Memory B cell (primary cell): ENCODE data around the gene ZNF202.

ENCODE experiments used
- ATAC-seq: fragments of 150-1000 bp; cut with Tn5 transposase; 2 replicates; pipeline ENCODE4 v1.10.0; 2021; ENCODE audit warnings: low read depth, mild to moderate bottlenecking, moderate library complexity
- DNase-seq, 2 donors: peaks; one replicate each; pipeline ENCODE4 v3.0.0; 2022; ENCODE audit warnings: low spot score in 2 of 2
- H3K27ac Mint-ChIP-seq: one replicate; pipeline ENCODE4 v1.8.0; 2022; ENCODE audit warnings: mild to moderate bottlenecking, moderate library complexity, mixed read lengths
- H3K27me3 Mint-ChIP-seq: one replicate; pipeline ENCODE4 v1.8.0; 2022; ENCODE audit warnings: mixed read lengths
- H3K36me3 Mint-ChIP-seq: one replicate; pipeline ENCODE4 v1.8.0; 2022; ENCODE audit warnings: mild to moderate bottlenecking, mixed read lengths
- H3K4me1 Mint-ChIP-seq: one replicate; pipeline ENCODE4 v1.8.0; 2022; ENCODE audit warnings: mixed read lengths
- H3K4me3 Mint-ChIP-seq: one replicate; pipeline ENCODE4 v1.8.0; 2022; ENCODE audit warnings: mild to moderate bottlenecking, moderate library complexity, mixed read lengths
- H3K9me3 Mint-ChIP-seq: one replicate; pipeline ENCODE4 v1.8.0; 2022; ENCODE audit warnings: mixed read lengths

ZNF202 gene

GRCh38 chr11:123684601-123685000 lies 56.9 kb downstream of the ZNF202 start:
- ATAC-seq (no peak), DNase-seq (no peak)
- H3K4me1 Mint-ChIP-seq: no peaks in the 10 kb centered on the region
- no peaks in the 10 kb centered on the region for H3K36me3 Mint-ChIP-seq
- H3K4me3 Mint-ChIP-seq: no peak overlapping the region
- no peak overlapping the region for H3K27ac Mint-ChIP-seq
- H3K27me3 Mint-ChIP-seq: peaks cover 13% of the 10 kb centered on the region
- no peaks in the 10 kb centered on the region for H3K9me3 Mint-ChIP-seq

GRCh38 chr11:123683428-123684170 lies 57.9 kb downstream of the ZNF202 start:
- H3K4me1 Mint-ChIP-seq: no peaks in the 10 kb centered on the region
- peaks cover 13% of the 10 kb centered on the region for H3K27me3 Mint-ChIP-seq
- H3K4me3 Mint-ChIP-seq: no peak overlapping the region
- no peaks in the 10 kb centered on the region for H3K9me3 Mint-ChIP-seq
- H3K27ac Mint-ChIP-seq: no peak overlapping the region
- no peaks in the 10 kb centered on the region for H3K36me3 Mint-ChIP-seq
- no peak for ATAC-seq
- no peak for DNase-seq

DNA sequence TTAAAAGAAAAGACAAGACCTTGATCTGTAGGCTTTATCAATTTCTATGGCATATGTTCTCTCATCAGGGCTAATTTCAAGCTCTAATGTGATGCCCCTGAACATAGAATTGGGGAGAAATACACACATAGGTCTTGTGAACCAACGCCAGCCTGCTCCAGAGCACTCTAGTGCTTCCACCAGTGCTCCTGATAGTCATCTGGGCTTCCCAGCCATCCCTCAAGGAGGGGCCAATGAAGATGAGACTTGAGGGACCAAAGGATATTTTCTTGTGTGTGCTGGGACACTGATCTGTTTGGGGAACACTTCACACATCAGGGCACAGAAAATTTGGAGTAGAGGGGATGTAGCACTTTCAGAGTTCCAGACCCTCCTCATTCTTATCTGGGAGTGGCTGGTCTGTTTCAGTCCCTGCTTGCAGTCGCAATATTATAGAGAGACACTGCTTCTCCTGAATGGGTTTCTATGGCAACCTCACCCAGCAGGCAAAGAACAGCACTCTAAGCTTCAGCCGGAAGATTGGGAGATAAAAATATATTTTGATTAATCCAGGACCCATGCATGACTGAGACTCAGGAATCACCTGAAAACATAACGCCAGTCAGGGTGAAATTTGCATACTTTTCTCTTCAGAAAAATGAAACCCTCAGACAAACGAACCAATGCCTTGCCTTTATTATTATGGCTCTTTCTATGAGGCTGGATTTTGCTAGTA lies 58.6 kb downstream of the ZNF202 start:
- DNase-seq (no peak), ATAC-seq (no peak)
- no peaks in the 10 kb centered on the region for H3K4me1 Mint-ChIP-seq

GRCh38 chr11:123681030-123681429 lies 60.4 kb downstream of the ZNF202 start:
- no peak for ATAC-seq
- no peak for DNase-seq
- Mint-ChIP-seq H3K27ac (no peak overlapping the region), H3K27me3 (peaks cover 12% of the 10 kb centered on the region), H3K9me3 (no peaks in the 10 kb centered on the region), H3K4me3 (no peak overlapping the region), H3K4me1 (no peaks in the 10 kb centered on the region), H3K36me3 (no peaks in the 10 kb centered on the region)

More for the DNA sequence above, 58.6 kb downstream of the ZNF202 start:
- no peaks in the 10 kb centered on the region for H3K9me3 Mint-ChIP-seq
- no peaks in the 10 kb centered on the region for H3K36me3 Mint-ChIP-seq
- no peak overlapping the region for H3K27ac Mint-ChIP-seq
- peaks cover 14% of the 10 kb centered on the region for H3K27me3 Mint-ChIP-seq
- H3K4me3 Mint-ChIP-seq: no peak overlapping the region

DNA sequence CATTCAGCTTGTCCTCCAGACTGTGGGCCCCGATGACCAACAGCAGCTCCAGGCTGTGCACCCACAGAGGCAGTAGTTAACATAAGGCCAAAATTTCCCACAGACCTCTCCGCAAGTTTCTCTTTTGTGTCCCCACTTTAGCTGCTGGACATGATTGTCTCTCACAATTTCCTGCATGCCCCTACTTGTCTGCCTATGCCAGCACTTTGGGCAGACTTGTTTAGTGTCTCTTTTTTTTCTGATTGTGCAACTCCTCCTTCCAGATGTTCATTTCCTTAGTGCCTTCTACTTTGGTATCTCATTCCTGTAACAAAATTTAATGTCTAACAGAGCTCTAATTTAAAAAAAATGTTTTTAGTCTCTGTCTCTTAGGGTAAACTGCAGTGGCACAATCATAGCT lies 63.2 kb downstream of the ZNF202 start:
- no peak for ATAC-seq
- DNase-seq: no peak
- Mint-ChIP-seq H3K4me3 (no peak overlapping the region), H3K36me3 (no peaks in the 10 kb centered on the region), H3K27ac (no peak overlapping the region), H3K4me1 (no peaks in the 10 kb centered on the region), H3K9me3 (no peaks in the 10 kb centered on the region), H3K27me3 (peaks cover 10% of the 10 kb centered on the region)

- no peak overlapping the region for H3K27ac Mint-ChIP-seq
- peaks cover 8% of the 10 kb centered on the region for H3K27me3 Mint-ChIP-seq
- H3K36me3 Mint-ChIP-seq: no peaks in the 10 kb centered on the region
- no peaks in the 10 kb centered on the region for H3K9me3 Mint-ChIP-seq
- ATAC-seq (no peak), DNase-seq (no peak)
- no peak overlapping the region for H3K4me3 Mint-ChIP-seq
- H3K4me1 Mint-ChIP-seq: no peaks in the 10 kb centered on the region
These were observed 64.0 kb downstream of the ZNF202 start for GRCh38 chr11:123677510-123677909.

DNA sequence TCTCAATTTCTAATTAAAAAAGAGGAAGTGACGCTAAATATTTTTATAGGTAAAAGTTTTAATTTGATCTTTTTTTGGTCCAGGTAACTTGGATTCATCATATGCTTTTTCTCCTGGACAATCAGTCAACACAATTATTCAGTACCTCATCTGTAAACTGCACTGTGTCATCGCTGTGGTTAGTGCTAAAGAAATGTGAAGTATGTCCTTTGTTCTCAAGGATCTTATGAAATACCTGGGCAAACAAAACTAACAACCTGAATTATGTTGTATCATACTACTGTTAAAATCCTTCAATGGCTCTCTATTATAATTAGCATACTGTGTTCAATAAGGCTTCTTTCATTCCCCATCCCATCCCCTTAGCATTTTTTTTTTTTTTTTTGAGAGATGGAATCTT lies 67.2 kb downstream of the ZNF202 start:
- ATAC-seq: no peak
- H3K27ac Mint-ChIP-seq: no peak overlapping the region
- H3K4me3 Mint-ChIP-seq: no peak overlapping the region

More for the DNA sequence above, 67.2 kb downstream of the ZNF202 start:
- Mint-ChIP-seq H3K4me1 (no peaks in the 10 kb centered on the region), H3K27me3 (peaks cover 5% of the 10 kb centered on the region), H3K9me3 (no peaks in the 10 kb centered on the region), H3K36me3 (no peaks in the 10 kb centered on the region)
- DNase-seq: no peak
